GM12878 (cell line): ENCODE measurements around the gene SYPL2. TPM values are rescaled to one million over a fixed set of nuclear protein-coding genes. Genes with fewer than 3 reads are reported as not detected.

Experiments
- CBFB ChIP-seq: IDR thresholded peaks from 2 replicates; pipeline ENCODE4 v1.6.1; 2016; ENCODE audit warnings: antibody characterized with exemption, low read depth
- ESRRA ChIP-seq: IDR thresholded peaks from 2 replicates; pipeline ENCODE4 v1.6.1; 2012; ENCODE audit warnings: mild to moderate bottlenecking, low read length, improper control_type of control experiment
- LARP7 ChIP-seq: fragments of 450-650 bp; IDR thresholded peaks from 2 replicates; pipeline ENCODE4 v1.6.1; 2017; ENCODE audit warnings: mild to moderate bottlenecking
- MEF2A ChIP-seq: IDR thresholded peaks from 2 replicates; pipeline ENCODE4 v1.6.1; 2011; ENCODE audit warnings: low read depth, mild to moderate bottlenecking, low read length, moderate library complexity; ENCODE audit not compliant: insufficient read depth
- NFXL1 ChIP-seq: fragments of 450-650 bp; IDR thresholded peaks from 2 replicates; pipeline ENCODE4 v1.6.1; 2017; ENCODE audit warnings: antibody characterized with exemption, mild to moderate bottlenecking, borderline replicate concordance
- NRF1 ChIP-seq: conservative IDR thresholded peaks from 2 replicates; pipeline ENCODE4 v1.6.1; 2011; ENCODE audit warnings: mild to moderate bottlenecking, low read depth, low read length, improper control_type of control experiment
- PML ChIP-seq: IDR thresholded peaks from 2 replicates; pipeline ENCODE4 v1.6.1; 2012; ENCODE audit warnings: low read length, inconsistent platforms
- RAD51 ChIP-seq: fragments of 450-650 bp; IDR thresholded peaks from 2 replicates; pipeline ENCODE4 v1.6.1; 2016; ENCODE audit warnings: moderate library complexity, mild to moderate bottlenecking, inconsistent platforms
- SIX5 ChIP-seq: IDR thresholded peaks from 2 replicates; pipeline ENCODE4 v1.6.1; 2011; ENCODE audit warnings: mild to moderate bottlenecking, low read depth, low read length, moderate library complexity; ENCODE audit not compliant: severe bottlenecking
- SMAD1 ChIP-seq: fragments of 450-650 bp; IDR thresholded peaks from 2 replicates; pipeline ENCODE4 v1.6.1; 2018; ENCODE audit warnings: mild to moderate bottlenecking, low read depth; ENCODE audit not compliant: partially characterized antibody
- STAT3 ChIP-seq: IDR thresholded peaks from 2 replicates; pipeline ENCODE4 v1.6.1; 2011; ENCODE audit warnings: low read depth, low read length, improper control_type of control experiment
- polyA plus RNA-seq, 11 experiments: library from polyadenylated mRNA; depleted of rRNA in 4 of 11; unstranded in 6 of 11; stranded (reverse) in 5 of 11; fragments of >200 nt; fragmentation: Nextera tagmentation in 4 of 11; fragmentation: Illumina TruSeq in 1 of 11; extraction: Ambion mirVana in 4 of 11; extraction: Trizol in 1 of 11; gene quantifications; 1 replicate in 1 of 11; 2 replicates in 10 of 11; pipeline versions ENCODE4 v1.2.1 to v1.2.3, GENCODE V29; 2011 to 2016; ENCODE audit warnings: inconsistent platforms in 2 of 11, missing spikeins in 2 of 11, low read depth in 1 of 11
- total RNA-seq, 4 experiments: library from RNA; depleted of rRNA in 3 of 4; stranded (reverse); fragments of >200 nt in 3 of 4; fragmentation: Illumina TruSeq in 1 of 4; extraction: Trizol in 1 of 4; gene quantifications; 2 replicates each; pipeline versions ENCODE4 v1.2.1 to v1.2.3, GENCODE V29; 2013 to 2021
- TF ChIP-seq, protein P1 (sequence below): fragments of 450-650 bp; IDR thresholded peaks from 2 replicates; pipeline ENCODE4 v1.6.1; 2017; ENCODE audit warnings: mild to moderate bottlenecking, moderate library complexity
- TF ChIP-seq, protein P2 (sequence below): fragments of 450-650 bp; IDR thresholded peaks from 2 replicates; pipeline ENCODE4 v1.6.1; 2017; ENCODE audit warnings: antibody characterized with exemption, mild to moderate bottlenecking, moderate library complexity
- TF ChIP-seq, protein P3 (sequence below): IDR thresholded peaks from 2 replicates; pipeline ENCODE4 v1.6.1; 2012; ENCODE audit warnings: low read depth, low read length, improper control_type of control experiment
- TF ChIP-seq, protein P4 (sequence below): fragments of 450-650 bp; IDR thresholded peaks from 2 replicates; pipeline ENCODE4 v1.6.1; 2016; ENCODE audit warnings: mild to moderate bottlenecking, moderate library complexity, borderline replicate concordance
- TF ChIP-seq, protein P5 (sequence below): IDR thresholded peaks from 2 replicates; pipeline ENCODE4 v1.6.1; 2011; ENCODE audit warnings: mild to moderate bottlenecking, low read depth, low read length, moderate library complexity; ENCODE audit not compliant: insufficient replicate concordance

The SYPL2 gene
- total and polyA plus RNA-seq, 10 of the 15 experiments (the other 5 are each of a cell fraction or from before 2014, with no cell fraction given), result 0.04 to 0.11 (median 0.06) TPM; not detected in 3

DNA sequence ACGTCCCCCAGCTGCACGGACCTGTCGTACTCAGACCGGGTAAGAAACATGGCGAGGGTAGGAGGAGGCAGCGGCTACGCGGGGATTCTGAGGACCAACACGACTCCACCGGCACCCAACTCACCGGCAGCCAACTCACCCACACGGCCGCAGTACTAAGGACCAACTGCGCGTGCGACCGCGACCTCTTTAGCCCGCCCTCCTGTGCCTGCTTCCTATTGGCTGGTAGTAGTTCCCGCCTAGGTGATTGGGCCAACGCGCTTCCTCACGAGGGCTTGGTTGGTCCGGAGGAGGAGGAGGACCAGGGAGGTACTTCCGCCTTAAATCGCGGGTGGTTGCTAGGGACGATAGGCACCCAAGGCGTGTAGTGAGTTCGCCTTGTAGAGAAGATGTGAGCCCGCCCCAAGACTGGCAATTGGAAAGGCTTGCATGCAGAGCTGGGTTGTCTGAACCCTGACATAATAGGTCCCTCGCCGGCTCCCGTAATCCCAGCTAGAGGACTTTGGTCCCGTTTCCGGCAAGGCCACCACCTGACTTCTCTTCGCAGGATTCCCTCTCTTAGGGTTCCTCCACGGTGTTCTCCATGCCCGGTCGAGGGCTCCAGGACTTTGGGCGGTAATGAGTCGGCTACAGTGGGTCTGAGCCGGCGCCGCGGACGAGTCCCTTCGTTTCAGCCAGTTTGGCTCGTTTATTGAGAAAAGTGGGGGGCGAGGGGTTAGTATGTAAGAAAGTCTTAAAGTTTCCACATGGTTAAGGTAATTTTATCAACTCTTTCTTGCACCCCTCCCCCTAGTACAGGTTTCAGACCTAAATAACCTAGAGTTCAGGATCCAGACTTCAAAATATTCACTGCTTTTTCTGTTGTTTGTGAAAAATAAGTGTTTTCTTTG is 39.8 kb upstream of the SYPL2 start, which contains the start of gene PSMA5 (continued):
- TF ChIP-seq, protein P1, sequence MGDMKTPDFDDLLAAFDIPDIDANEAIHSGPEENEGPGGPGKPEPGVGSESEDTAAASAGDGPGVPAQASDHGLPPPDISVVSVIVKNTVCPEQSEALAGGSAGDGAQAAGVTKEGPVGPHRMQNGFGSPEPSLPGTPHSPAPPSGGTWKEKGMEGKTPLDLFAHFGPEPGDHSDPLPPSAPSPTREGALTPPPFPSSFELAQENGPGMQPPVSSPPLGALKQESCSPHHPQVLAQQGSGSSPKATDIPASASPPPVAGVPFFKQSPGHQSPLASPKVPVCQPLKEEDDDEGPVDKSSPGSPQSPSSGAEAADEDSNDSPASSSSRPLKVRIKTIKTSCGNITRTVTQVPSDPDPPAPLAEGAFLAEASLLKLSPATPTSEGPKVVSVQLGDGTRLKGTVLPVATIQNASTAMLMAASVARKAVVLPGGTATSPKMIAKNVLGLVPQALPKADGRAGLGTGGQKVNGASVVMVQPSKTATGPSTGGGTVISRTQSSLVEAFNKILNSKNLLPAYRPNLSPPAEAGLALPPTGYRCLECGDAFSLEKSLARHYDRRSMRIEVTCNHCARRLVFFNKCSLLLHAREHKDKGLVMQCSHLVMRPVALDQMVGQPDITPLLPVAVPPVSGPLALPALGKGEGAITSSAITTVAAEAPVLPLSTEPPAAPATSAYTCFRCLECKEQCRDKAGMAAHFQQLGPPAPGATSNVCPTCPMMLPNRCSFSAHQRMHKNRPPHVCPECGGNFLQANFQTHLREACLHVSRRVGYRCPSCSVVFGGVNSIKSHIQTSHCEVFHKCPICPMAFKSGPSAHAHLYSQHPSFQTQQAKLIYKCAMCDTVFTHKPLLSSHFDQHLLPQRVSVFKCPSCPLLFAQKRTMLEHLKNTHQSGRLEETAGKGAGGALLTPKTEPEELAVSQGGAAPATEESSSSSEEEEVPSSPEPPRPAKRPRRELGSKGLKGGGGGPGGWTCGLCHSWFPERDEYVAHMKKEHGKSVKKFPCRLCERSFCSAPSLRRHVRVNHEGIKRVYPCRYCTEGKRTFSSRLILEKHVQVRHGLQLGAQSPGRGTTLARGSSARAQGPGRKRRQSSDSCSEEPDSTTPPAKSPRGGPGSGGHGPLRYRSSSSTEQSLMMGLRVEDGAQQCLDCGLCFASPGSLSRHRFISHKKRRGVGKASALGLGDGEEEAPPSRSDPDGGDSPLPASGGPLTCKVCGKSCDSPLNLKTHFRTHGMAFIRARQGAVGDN, result peak; percentile 24
- TF ChIP-seq, protein P2, sequence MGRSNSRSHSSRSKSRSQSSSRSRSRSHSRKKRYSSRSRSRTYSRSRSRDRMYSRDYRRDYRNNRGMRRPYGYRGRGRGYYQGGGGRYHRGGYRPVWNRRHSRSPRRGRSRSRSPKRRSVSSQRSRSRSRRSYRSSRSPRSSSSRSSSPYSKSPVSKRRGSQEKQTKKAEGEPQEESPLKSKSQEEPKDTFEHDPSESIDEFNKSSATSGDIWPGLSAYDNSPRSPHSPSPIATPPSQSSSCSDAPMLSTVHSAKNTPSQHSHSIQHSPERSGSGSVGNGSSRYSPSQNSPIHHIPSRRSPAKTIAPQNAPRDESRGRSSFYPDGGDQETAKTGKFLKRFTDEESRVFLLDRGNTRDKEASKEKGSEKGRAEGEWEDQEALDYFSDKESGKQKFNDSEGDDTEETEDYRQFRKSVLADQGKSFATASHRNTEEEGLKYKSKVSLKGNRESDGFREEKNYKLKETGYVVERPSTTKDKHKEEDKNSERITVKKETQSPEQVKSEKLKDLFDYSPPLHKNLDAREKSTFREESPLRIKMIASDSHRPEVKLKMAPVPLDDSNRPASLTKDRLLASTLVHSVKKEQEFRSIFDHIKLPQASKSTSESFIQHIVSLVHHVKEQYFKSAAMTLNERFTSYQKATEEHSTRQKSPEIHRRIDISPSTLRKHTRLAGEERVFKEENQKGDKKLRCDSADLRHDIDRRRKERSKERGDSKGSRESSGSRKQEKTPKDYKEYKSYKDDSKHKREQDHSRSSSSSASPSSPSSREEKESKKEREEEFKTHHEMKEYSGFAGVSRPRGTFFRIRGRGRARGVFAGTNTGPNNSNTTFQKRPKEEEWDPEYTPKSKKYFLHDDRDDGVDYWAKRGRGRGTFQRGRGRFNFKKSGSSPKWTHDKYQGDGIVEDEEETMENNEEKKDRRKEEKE, result no peak
- TF ChIP-seq, protein P3, sequence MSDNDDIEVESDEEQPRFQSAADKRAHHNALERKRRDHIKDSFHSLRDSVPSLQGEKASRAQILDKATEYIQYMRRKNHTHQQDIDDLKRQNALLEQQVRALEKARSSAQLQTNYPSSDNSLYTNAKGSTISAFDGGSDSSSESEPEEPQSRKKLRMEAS, result peak; percentile 52
- TF ChIP-seq RAD51 (peak; percentile 71), SIX5 (no peak), NRF1 (peak; percentile 53), STAT3 (no peak), SMAD1 (peak; percentile 32), MEF2A (no peak), LARP7 (no peak), PML (peak; percentile 78), CBFB (peak; percentile 79; the same call in 1 of the 2 replicates), NFXL1 (no peak), ESRRA (no peak)
- TF ChIP-seq, protein P4, sequence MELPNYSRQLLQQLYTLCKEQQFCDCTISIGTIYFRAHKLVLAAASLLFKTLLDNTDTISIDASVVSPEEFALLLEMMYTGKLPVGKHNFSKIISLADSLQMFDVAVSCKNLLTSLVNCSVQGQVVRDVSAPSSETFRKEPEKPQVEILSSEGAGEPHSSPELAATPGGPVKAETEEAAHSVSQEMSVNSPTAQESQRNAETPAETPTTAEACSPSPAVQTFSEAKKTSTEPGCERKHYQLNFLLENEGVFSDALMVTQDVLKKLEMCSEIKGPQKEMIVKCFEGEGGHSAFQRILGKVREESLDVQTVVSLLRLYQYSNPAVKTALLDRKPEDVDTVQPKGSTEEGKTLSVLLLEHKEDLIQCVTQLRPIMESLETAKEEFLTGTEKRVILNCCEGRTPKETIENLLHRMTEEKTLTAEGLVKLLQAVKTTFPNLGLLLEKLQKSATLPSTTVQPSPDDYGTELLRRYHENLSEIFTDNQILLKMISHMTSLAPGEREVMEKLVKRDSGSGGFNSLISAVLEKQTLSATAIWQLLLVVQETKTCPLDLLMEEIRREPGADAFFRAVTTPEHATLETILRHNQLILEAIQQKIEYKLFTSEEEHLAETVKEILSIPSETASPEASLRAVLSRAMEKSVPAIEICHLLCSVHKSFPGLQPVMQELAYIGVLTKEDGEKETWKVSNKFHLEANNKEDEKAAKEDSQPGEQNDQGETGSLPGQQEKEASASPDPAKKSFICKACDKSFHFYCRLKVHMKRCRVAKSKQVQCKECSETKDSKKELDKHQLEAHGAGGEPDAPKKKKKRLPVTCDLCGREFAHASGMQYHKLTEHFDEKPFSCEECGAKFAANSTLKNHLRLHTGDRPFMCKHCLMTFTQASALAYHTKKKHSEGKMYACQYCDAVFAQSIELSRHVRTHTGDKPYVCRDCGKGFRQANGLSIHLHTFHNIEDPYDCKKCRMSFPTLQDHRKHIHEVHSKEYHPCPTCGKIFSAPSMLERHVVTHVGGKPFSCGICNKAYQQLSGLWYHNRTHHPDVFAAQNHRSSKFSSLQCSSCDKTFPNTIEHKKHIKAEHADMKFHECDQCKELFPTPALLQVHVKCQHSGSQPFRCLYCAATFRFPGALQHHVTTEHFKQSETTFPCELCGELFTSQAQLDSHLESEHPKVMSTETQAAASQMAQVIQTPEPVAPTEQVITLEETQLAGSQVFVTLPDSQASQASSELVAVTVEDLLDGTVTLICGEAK, result peak; percentile 89
- TF ChIP-seq, protein P5, sequence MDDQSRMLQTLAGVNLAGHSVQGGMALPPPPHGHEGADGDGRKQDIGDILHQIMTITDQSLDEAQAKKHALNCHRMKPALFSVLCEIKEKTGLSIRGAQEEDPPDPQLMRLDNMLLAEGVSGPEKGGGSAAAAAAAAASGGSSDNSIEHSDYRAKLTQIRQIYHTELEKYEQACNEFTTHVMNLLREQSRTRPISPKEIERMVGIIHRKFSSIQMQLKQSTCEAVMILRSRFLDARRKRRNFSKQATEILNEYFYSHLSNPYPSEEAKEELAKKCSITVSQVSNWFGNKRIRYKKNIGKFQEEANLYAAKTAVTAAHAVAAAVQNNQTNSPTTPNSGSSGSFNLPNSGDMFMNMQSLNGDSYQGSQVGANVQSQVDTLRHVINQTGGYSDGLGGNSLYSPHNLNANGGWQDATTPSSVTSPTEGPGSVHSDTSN, result no peak
